GM23338 (cell line): ENCODE results near the gene SCG2. TPM values are rescaled to one million over a fixed set of nuclear protein-coding genes. Genes with fewer than 3 reads are reported as not detected.

Experiments
- ATAC-seq: fragments of 200-7000 bp; cut with Tn5 transposase; 3 replicates; pipeline ENCODE4 v1.9.1; 2020
- DNase-seq: peaks from one replicate; pipeline ENCODE4 v3.0.0-alpha.2; 2015; ENCODE audit warnings: low spot score
- H2AFZ ChIP-seq: fragments of 200-600 bp; sonication (generic); 2 replicates; pipeline ENCODE4 v1.8.0; 2016; ENCODE audit warnings: antibody characterized with exemption, mild to moderate bottlenecking, moderate library complexity
- H3F3A ChIP-seq: fragments of 200-600 bp; sonication (generic); replicated peaks from 2 replicates; pipeline ENCODE4 v1.8.0; 2017; ENCODE audit warnings: antibody characterized with exemption, mixed run types, low read depth
- H3K27ac ChIP-seq: fragments of 200-600 bp; sonication (generic); 2 replicates; pipeline ENCODE4 v1.6.1; 2016; ENCODE audit warnings: low read depth
- H3K27me3 ChIP-seq: fragments of 200-600 bp; sonication (generic); 2 replicates; pipeline ENCODE4 v1.8.0; 2016; ENCODE audit warnings: mild to moderate bottlenecking, mixed run types, moderate library complexity; ENCODE audit not compliant: insufficient read depth
- H3K36me3 ChIP-seq: fragments of 200-600 bp; sonication (generic); 2 replicates; pipeline ENCODE4 v1.8.0; 2016; ENCODE audit warnings: mild to moderate bottlenecking; ENCODE audit not compliant: insufficient read depth
- H3K4me1 ChIP-seq: fragments of 200-600 bp; sonication (generic); 2 replicates; pipeline ENCODE4 v1.8.0; 2016; ENCODE audit warnings: mild to moderate bottlenecking, moderate library complexity; ENCODE audit not compliant: insufficient read depth
- H3K4me2 ChIP-seq: fragments of 200-600 bp; sonication (generic); 2 replicates; pipeline ENCODE4 v1.7.1; 2017; ENCODE audit warnings: mixed run types
- H3K4me3 ChIP-seq: fragments of 200-600 bp; sonication (generic); 2 replicates; pipeline ENCODE4 v1.6.1; 2016; ENCODE audit warnings: mixed run types
- H3K79me2 ChIP-seq: fragments of 200-600 bp; sonication (generic); replicated peaks from 2 replicates; pipeline ENCODE4 v1.8.0; 2017; ENCODE audit warnings: mild to moderate bottlenecking; ENCODE audit not compliant: insufficient read depth
- H3K9me2 ChIP-seq: fragments of 200-600 bp; sonication (generic); 2 replicates; pipeline ENCODE4 v1.8.0; 2017; ENCODE audit not compliant: insufficient read depth
- H4K20me1 ChIP-seq: fragments of 200-600 bp; sonication (generic); replicated peaks from 2 replicates; pipeline ENCODE4 v1.8.0; 2017; ENCODE audit warnings: mild to moderate bottlenecking; ENCODE audit not compliant: insufficient read depth
- H3K27ac Mint-ChIP-seq: 2 replicates; pipeline ENCODE4 v1.8.0; 2020; ENCODE audit warnings: inconsistent platforms, mild to moderate bottlenecking, moderate library complexity, mixed read lengths
- H3K27me3 Mint-ChIP-seq: 3 replicates; pipeline ENCODE4 v1.8.0; 2022; ENCODE audit warnings: low read depth, mild to moderate bottlenecking, moderate library complexity, mixed read lengths, inconsistent platforms; ENCODE audit not compliant: insufficient read depth, poor library complexity
- H3K36me3 Mint-ChIP-seq: 3 replicates; pipeline ENCODE4 v1.8.0; 2021; ENCODE audit warnings: low read depth, mild to moderate bottlenecking, inconsistent platforms, moderate library complexity, mixed read lengths
- H3K4me1 Mint-ChIP-seq: 3 replicates; pipeline ENCODE4 v1.8.0; 2020; ENCODE audit warnings: mild to moderate bottlenecking, inconsistent platforms, mixed read lengths
- H3K4me3 Mint-ChIP-seq: 3 replicates; pipeline ENCODE4 v1.8.0; 2021; ENCODE audit warnings: moderate library complexity, mild to moderate bottlenecking, inconsistent platforms, mixed read lengths
- H3K9me3 Mint-ChIP-seq: 3 replicates; pipeline ENCODE4 v1.8.0; 2020; ENCODE audit warnings: moderate library complexity, mild to moderate bottlenecking, inconsistent platforms, mixed read lengths
- CREB1 ChIP-seq: fragments of 250-450 bp; sonication (Bioruptor Pico); IDR thresholded peaks from 2 replicates; pipeline ENCODE4 v1.5.0; 2020; ENCODE audit warnings: low read depth, mild to moderate bottlenecking, moderate library complexity
- EZH2 ChIP-seq: fragments of 200-600 bp; sonication (generic); IDR thresholded peaks from one replicate; pipeline ENCODE4 v1.8.0; 2017; ENCODE audit warnings: antibody characterized with exemption, mild to moderate bottlenecking, low read depth; ENCODE audit not compliant: unreplicated experiment
- REST ChIP-seq: IDR thresholded peaks from one replicate; pipeline ENCODE4 v1.6.1; 2018; ENCODE audit warnings: antibody characterized with exemption; ENCODE audit not compliant: unreplicated experiment
- STAT1 ChIP-seq: IDR thresholded peaks from one replicate; pipeline ENCODE4 v1.6.1; 2016; ENCODE audit warnings: antibody characterized with exemption; ENCODE audit not compliant: unreplicated experiment
- ZNF331 ChIP-seq: fragments of 250-450 bp; sonication (Bioruptor Pico); IDR thresholded peaks from 2 replicates; pipeline ENCODE4 v1.5.0; 2020; ENCODE audit warnings: low read depth, mild to moderate bottlenecking, moderate library complexity
- polyA plus RNA-seq: library from polyadenylated mRNA; unstranded; fragments of >200 nt; fragmentation: Nextera tagmentation; extraction: Ambion mirVana; gene quantifications from 2 replicates; pipeline ENCODE4 v1.2.1, GENCODE V29; 2016
- total RNA-seq: library from RNA; depleted of rRNA; stranded (reverse); fragments of >200 nt; shearing (Covaris generic); gene quantifications from 2 replicates; pipeline ENCODE4 v1.2.3, GENCODE V29; 2014
- TF ChIP-seq, protein P1 (sequence below), 2 experiments: fragments of 200-600 bp in 1 of 2; sonication (generic) in 1 of 2; conservative IDR thresholded peaks; 2 replicates each; pipeline versions ENCODE4 v1.5.1 to v1.6.1; 2016 to 2017; ENCODE audit warnings: antibody characterized with exemption in 2 of 2, low read depth in 2 of 2, mild to moderate bottlenecking in 2 of 2, moderate library complexity in 1 of 2

Gene SCG2
- total and polyA plus RNA-seq, 2 experiments from 2014 or later = 0.18 to 0.31 TPM

- TF ChIP-seq ZNF331 (CRISPR knock-in tag) = no peak
- no peak for TF ChIP-seq REST
- TF ChIP-seq STAT1 = no peak
- TF ChIP-seq, protein P1, sequence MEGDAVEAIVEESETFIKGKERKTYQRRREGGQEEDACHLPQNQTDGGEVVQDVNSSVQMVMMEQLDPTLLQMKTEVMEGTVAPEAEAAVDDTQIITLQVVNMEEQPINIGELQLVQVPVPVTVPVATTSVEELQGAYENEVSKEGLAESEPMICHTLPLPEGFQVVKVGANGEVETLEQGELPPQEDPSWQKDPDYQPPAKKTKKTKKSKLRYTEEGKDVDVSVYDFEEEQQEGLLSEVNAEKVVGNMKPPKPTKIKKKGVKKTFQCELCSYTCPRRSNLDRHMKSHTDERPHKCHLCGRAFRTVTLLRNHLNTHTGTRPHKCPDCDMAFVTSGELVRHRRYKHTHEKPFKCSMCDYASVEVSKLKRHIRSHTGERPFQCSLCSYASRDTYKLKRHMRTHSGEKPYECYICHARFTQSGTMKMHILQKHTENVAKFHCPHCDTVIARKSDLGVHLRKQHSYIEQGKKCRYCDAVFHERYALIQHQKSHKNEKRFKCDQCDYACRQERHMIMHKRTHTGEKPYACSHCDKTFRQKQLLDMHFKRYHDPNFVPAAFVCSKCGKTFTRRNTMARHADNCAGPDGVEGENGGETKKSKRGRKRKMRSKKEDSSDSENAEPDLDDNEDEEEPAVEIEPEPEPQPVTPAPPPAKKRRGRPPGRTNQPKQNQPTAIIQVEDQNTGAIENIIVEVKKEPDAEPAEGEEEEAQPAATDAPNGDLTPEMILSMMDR (conservative IDR thresholded peaks at IDR 0.05; ENCODE audit: low read depth in 2 of 2) = no peak
These were observed 4.8 kb upstream of the SCG2 start (continued) for GRCh38 chr2:223606946-223607345.

GRCh38 chr2:223604231-223604630, 2.1 kb upstream of the SCG2 start:
- DNase-seq (no peak), ATAC-seq (no peak)
- Histone ChIP-seq H3F3A (no peaks in the 10 kb centered on the region), H3K27ac (no peak overlapping the region), H3K4me3 (no peak overlapping the region), H3K9me2 (no peaks in the 10 kb centered on the region), H3K36me3 (no peaks in the 10 kb centered on the region), H2AFZ (no peak overlapping the region), H3K4me1 (peaks cover 7% of the 10 kb centered on the region; the same call in 1 of the 2 replicates), H3K4me2 (no peak overlapping the region), H3K79me2 (no peaks in the 10 kb centered on the region), H4K20me1 (0 out of 2 replicates have a peak, but pooled peaks cover 8% of the 10 kb centered on the region), H3K27me3 (no peaks in the 10 kb centered on the region; the same call in 1 of the 2 replicates)
- Mint-ChIP-seq H3K4me1 (peaks cover 13% of the 10 kb centered on the region), H3K36me3 (no peaks in the 10 kb centered on the region), H3K27ac (no peak overlapping the region), H3K27me3 (peaks cover 7% of the 10 kb centered on the region), H3K4me3 (no peak overlapping the region), H3K9me3 (no peaks in the 10 kb centered on the region)
- no peak for TF ChIP-seq EZH2

DNA sequence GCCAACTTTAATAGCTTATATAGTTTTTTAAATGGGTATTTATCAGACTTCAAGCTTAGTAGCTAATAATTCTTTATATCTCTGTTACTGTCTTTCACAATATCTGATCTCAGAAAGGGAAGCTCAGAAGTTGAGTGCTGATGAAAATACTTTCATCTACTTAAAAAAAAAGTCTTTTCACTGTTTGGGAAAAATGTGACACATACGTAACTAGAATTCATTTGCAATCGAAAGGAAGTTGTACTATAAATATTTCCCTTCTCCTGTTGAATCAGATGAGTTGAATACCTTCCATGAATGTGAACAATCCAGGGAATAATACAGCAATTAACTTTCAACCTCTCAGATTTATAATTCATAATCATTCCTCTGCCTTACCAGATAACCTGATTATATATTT, 811 bp upstream of the SCG2 start:
- Mint-ChIP-seq H3K9me3 (no peaks in the 10 kb centered on the region), H3K27ac (no peak overlapping the region), H3K4me1 (peaks cover 13% of the 10 kb centered on the region), H3K36me3 (no peaks in the 10 kb centered on the region), H3K4me3 (no peak overlapping the region), H3K27me3 (no peaks in the 10 kb centered on the region)
- no peak for TF ChIP-seq CREB1 (CRISPR knock-in tag)
- no peak overlapping the region for H2AFZ ChIP-seq
- H3K27ac ChIP-seq = no peak overlapping the region
- H4K20me1 ChIP-seq = 0 out of 2 replicates have a peak, but pooled peaks cover 5% of the 10 kb centered on the region
- no peaks in the 10 kb centered on the region for H3K36me3 ChIP-seq
- no peak for DNase-seq
- no peaks in the 10 kb centered on the region for H3K79me2 ChIP-seq
- H3K4me1 ChIP-seq = peaks cover 7% of the 10 kb centered on the region; the same call in 1 of the 2 replicates
- no peak for ATAC-seq
- H3K4me3 ChIP-seq = no peak overlapping the region
- H3K9me2 ChIP-seq = no peaks in the 10 kb centered on the region
- no peaks in the 10 kb centered on the region for H3F3A ChIP-seq
- H3K27me3 ChIP-seq = no peaks in the 10 kb centered on the region; the same call in 1 of the 2 replicates
- H3K4me2 ChIP-seq = no peak overlapping the region
